ENCODE data around the gene PXK. TPM values are rescaled to one million over a fixed set of nuclear protein-coding genes. Genes with fewer than 3 reads are reported as not detected.
"Not testable (repeated sequence)": the region's sequence is repeated elsewhere in the genome, so short reads cannot be mapped to it uniquely, and the experiment has no call there.

PXK gene
- total RNA-seq, 1 donor from 2014 or later: 5.4 TPM

- Mint-ChIP-seq H3K36me3 (ENCODE audit: low read depth) (no peaks in the 10 kb centered on the region), H3K27ac (ENCODE audit: unreplicated experiment) (no peak overlapping the region)
These were observed 3.6 kb downstream of the PXK start for GRCh38 chr3:58336135-58336882.

GRCh38 chr3:58337190-58337589, 4.5 kb downstream of the PXK start:
- no peak overlapping the region for H3K4me3 Mint-ChIP-seq
- no peak overlapping the region for H3K27ac Mint-ChIP-seq (ENCODE audit: unreplicated experiment)
- peaks cover 23% of the 10 kb centered on the region for H3K4me1 Mint-ChIP-seq
- H3K36me3 Mint-ChIP-seq (ENCODE audit: low read depth): no peaks in the 10 kb centered on the region
- TF ChIP-seq CTCF (conservative IDR thresholded peaks at IDR 0.05): no peak
- DNase-seq (ENCODE audit: low read depth, low spot score): no peak
- H3K9me3 Mint-ChIP-seq: no peaks in the 10 kb centered on the region
- peaks cover 44% of the 10 kb centered on the region for H3K27me3 Mint-ChIP-seq (ENCODE audit: low read depth)

More at GRCh38 chr3:58336135-58336882, 3.6 kb downstream of the PXK start:
- H3K4me1 Mint-ChIP-seq: peaks cover 23% of the 10 kb centered on the region
- DNase-seq (ENCODE audit: low read depth, low spot score): no peak
- no peak for TF ChIP-seq CTCF (conservative IDR thresholded peaks at IDR 0.05)
- H3K9me3 Mint-ChIP-seq: no peaks in the 10 kb centered on the region
- no peak overlapping the region for H3K4me3 Mint-ChIP-seq
- H3K27me3 Mint-ChIP-seq (ENCODE audit: low read depth): peaks cover 51% of the 10 kb centered on the region

- not testable (repeated sequence) for DNase-seq (ENCODE audit: low read depth, low spot score); H3K4me3 Mint-ChIP-seq; H3K9me3 Mint-ChIP-seq; H3K36me3 Mint-ChIP-seq (ENCODE audit: low read depth); H3K27ac Mint-ChIP-seq (ENCODE audit: unreplicated experiment)
- peaks cover 35% of the 10 kb centered on the region for H3K27me3 Mint-ChIP-seq (ENCODE audit: low read depth)
- peaks cover 13% of the 10 kb centered on the region for H3K4me1 Mint-ChIP-seq
These were observed 6.5 kb downstream of the PXK start for GRCh38 chr3:58339146-58339545.

GRCh38 chr3:58340594-58341244, 8.0 kb downstream of the PXK start:
- Mint-ChIP-seq H3K9me3 (no peaks in the 10 kb centered on the region), H3K36me3 (ENCODE audit: low read depth) (no peaks in the 10 kb centered on the region), H3K27me3 (ENCODE audit: low read depth) (peaks cover 25% of the 10 kb centered on the region), H3K4me1 (no peaks in the 10 kb centered on the region), H3K4me3 (no peak overlapping the region), H3K27ac (ENCODE audit: unreplicated experiment) (no peak overlapping the region)
- DNase-seq (ENCODE audit: low read depth, low spot score): no peak
- no peak for TF ChIP-seq CTCF (conservative IDR thresholded peaks at IDR 0.05)

GRCh38 chr3:58341376-58341775, 8.7 kb downstream of the PXK start:
- no peak for TF ChIP-seq CTCF (conservative IDR thresholded peaks at IDR 0.05)
- Mint-ChIP-seq H3K27me3 (ENCODE audit: low read depth) (peaks cover 21% of the 10 kb centered on the region), H3K27ac (ENCODE audit: unreplicated experiment) (no peak overlapping the region), H3K9me3 (no peaks in the 10 kb centered on the region), H3K36me3 (ENCODE audit: low read depth) (no peaks in the 10 kb centered on the region), H3K4me1 (no peaks in the 10 kb centered on the region), H3K4me3 (no peak overlapping the region)
- DNase-seq (ENCODE audit: low read depth, low spot score): no peak

- no peak for DNase-seq (ENCODE audit: low read depth, low spot score)
- Mint-ChIP-seq H3K4me1 (no peaks in the 10 kb centered on the region), H3K36me3 (ENCODE audit: low read depth) (no peaks in the 10 kb centered on the region), H3K27ac (ENCODE audit: unreplicated experiment) (peak overlapping the region; percentile 71), H3K27me3 (ENCODE audit: low read depth) (peaks cover 9% of the 10 kb centered on the region), H3K9me3 (no peaks in the 10 kb centered on the region), H3K4me3 (no peak overlapping the region)
- TF ChIP-seq CTCF (conservative IDR thresholded peaks at IDR 0.05): no peak
These were observed 10.0 kb downstream of the PXK start for GRCh38 chr3:58342676-58343075.
